ENCODE data around the gene CMTM7. TPM values are rescaled to one million over a fixed set of nuclear protein-coding genes. Genes with fewer than 3 reads are reported as not detected.

CMTM7 gene
- total and polyA plus RNA-seq, 10 of the 15 experiments (the other 5 are each of a cell fraction or from before 2014, with no cell fraction given) = 3.7 to 36.4 (median 14.7) TPM

GRCh38 chr3:32493437-32494414 lies 102.1 kb downstream of the CMTM7 start:
- in situ Hi-C loops (cut with MboI) = no loop called here
- ATAC-seq = peak; percentile 77
- no peak for DNase-seq (ENCODE audit: low read depth, low spot score)
- FAIRE-seq = peak; percentile 87
- H3K79me2 ChIP-seq (ENCODE audit: control insufficient read depth, insufficient read depth, low read length) = peaks cover 5% of the 10 kb centered on the region
- H3K9me3 ChIP-seq (replicated peaks; ENCODE audit: control insufficient read depth, insufficient read depth, low read length) = no peaks in the 10 kb centered on the region
- no TSS peak for BruUV-seq (replicated peaks)
- peak overlapping the region; percentile 76 for H3K4me2 ChIP-seq (ENCODE audit: control insufficient read depth, insufficient read depth)
- no peaks in the 10 kb centered on the region for H3K27me3 ChIP-seq (replicated peaks in 1 of 2; ENCODE audit: control insufficient read depth in 2 of 2, insufficient read depth in 2 of 2, low read length in 1 of 2)
- ChIA-PET CTCF (interaction anchor here (0.9 to 5.0 kb wide), 4 partner anchors 10 to 119 kb away, joined by 3 to 26 read pairs (median 15); no protein-coding TSS in a partner anchor), SMC1A (ENCODE audit: uncharacterized antibody, unreplicated experiment) (interaction anchor here (0.8 to 2.5 kb wide), 11 partner anchors 8 to 124 kb away, joined by 3 to 18 read pairs (median 5); no protein-coding TSS in a partner anchor), POLR2A (interaction anchor here (0.6 to 2.0 kb wide), 4 partner anchors 15 to 961 kb away, joined by 3 to 4 read pairs (median 4); no protein-coding TSS in a partner anchor), RAD21 (ENCODE audit: unreplicated experiment) (interaction anchor here (0.7 to 1.7 kb wide), 6 partner anchors 8 to 74 kb away, joined by 3 to 7 read pairs (median 4); partner anchors contain the start of gene CMTM6)
- no peaks in the 10 kb centered on the region for H3K36me3 ChIP-seq (ENCODE audit: control insufficient read depth in 2 of 2, insufficient read depth in 2 of 2, low read length in 1 of 2)
- H4K20me1 ChIP-seq (ENCODE audit: control insufficient read depth, insufficient read depth) = no peaks in the 10 kb centered on the region
- no peak overlapping the region; the same call in 1 of the 2 replicates for H3K27ac ChIP-seq (ENCODE audit: control insufficient read depth, insufficient read depth)
- peaks cover 23% of the 10 kb centered on the region for H3K4me1 ChIP-seq (ENCODE audit: control insufficient read depth, insufficient read depth, low read length)
- intact Hi-C loops (cut with micrococcal nuclease; ENCODE audit: unreplicated experiment) = loop anchor here (2.0 kb wide), 2 partner anchors 25 to 55 kb away; no protein-coding TSS in a partner anchor
- H2AFZ ChIP-seq (ENCODE audit: control insufficient read depth, low read depth, low read length) = no peak overlapping the region
- 3% methylated on average over 3 of the region's 3 CpGs for WGBS (ENCODE audit: insufficient coverage, insufficient replicate concordance, low lambda C conversion rate, missing lambda C conversion rate)
- H3K4me3 ChIP-seq = 0 out of 2 replicates have a peak overlapping the region, but pooled peaks have one; percentile 13
- no peak overlapping the region for H3K9ac ChIP-seq (ENCODE audit: control insufficient read depth, insufficient read depth, low read length)
- TF ChIP-seq STAT3 (IDR thresholded peaks at IDR 0.05; ENCODE audit: low read depth, low read length) = 0 out of 2 replicates have a peak, but pooled peaks have one; percentile 65
- TF ChIP-seq NFYA (IDR thresholded peaks at IDR 0.05; ENCODE audit: borderline replicate concordance, low read depth, low read length) = no peak
- TF ChIP-seq POLR2AphosphoS5 (IDR thresholded peaks at IDR 0.05; ENCODE audit: low read length) = no peak
- no peak for TF ChIP-seq RBBP5 (conservative IDR thresholded peaks at IDR 0.05)
- no peak for TF ChIP-seq GABPA (IDR thresholded peaks at IDR 0.05; ENCODE audit: low read depth)
- TF ChIP-seq, protein P1, sequence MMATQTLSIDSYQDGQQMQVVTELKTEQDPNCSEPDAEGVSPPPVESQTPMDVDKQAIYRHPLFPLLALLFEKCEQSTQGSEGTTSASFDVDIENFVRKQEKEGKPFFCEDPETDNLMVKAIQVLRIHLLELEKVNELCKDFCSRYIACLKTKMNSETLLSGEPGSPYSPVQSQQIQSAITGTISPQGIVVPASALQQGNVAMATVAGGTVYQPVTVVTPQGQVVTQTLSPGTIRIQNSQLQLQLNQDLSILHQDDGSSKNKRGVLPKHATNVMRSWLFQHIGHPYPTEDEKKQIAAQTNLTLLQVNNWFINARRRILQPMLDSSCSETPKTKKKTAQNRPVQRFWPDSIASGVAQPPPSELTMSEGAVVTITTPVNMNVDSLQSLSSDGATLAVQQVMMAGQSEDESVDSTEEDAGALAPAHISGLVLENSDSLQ (IDR thresholded peaks at IDR 0.05) = peak; percentile 66
- no peak for TF ChIP-seq ELK1 (IDR thresholded peaks at IDR 0.05; ENCODE audit: low read depth, low read length)
- no peak for TF ChIP-seq ATF3 (IDR thresholded peaks at IDR 0.05; ENCODE audit: borderline replicate concordance, extremely low read depth, low read depth, low read length)
- TF ChIP-seq, protein P2, sequence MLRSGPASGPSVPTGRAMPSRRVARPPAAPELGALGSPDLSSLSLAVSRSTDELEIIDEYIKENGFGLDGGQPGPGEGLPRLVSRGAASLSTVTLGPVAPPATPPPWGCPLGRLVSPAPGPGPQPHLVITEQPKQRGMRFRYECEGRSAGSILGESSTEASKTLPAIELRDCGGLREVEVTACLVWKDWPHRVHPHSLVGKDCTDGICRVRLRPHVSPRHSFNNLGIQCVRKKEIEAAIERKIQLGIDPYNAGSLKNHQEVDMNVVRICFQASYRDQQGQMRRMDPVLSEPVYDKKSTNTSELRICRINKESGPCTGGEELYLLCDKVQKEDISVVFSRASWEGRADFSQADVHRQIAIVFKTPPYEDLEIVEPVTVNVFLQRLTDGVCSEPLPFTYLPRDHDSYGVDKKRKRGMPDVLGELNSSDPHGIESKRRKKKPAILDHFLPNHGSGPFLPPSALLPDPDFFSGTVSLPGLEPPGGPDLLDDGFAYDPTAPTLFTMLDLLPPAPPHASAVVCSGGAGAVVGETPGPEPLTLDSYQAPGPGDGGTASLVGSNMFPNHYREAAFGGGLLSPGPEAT (IDR thresholded peaks at IDR 0.05; ENCODE audit: low read depth) = peak; percentile 95
- TF ChIP-seq MYB (IDR thresholded peaks at IDR 0.05; ENCODE audit: borderline replicate concordance, low read depth, low read length) = 0 out of 2 replicates have a peak, but pooled peaks have one; percentile 14
- TF ChIP-seq MAX (IDR thresholded peaks at IDR 0.05; ENCODE audit: low read depth, low read length) = no peak
- TF ChIP-seq PBX3 (IDR thresholded peaks at IDR 0.05; ENCODE audit: insufficient replicate concordance, low read depth, low read length) = peak; percentile 85
- no peak for TF ChIP-seq YBX1 (IDR thresholded peaks at IDR 0.05)
- no peak for TF ChIP-seq MXI1 (IDR thresholded peaks at IDR 0.05; ENCODE audit: low read depth, low read length)
- no peak for TF ChIP-seq NFXL1 (IDR thresholded peaks at IDR 0.05; ENCODE audit: borderline replicate concordance)
- peak; percentile 59; the same call in 1 of the 2 replicates for TF ChIP-seq ATF7 (IDR thresholded peaks at IDR 0.05; ENCODE audit: low read depth)
